Measurements from ENCODE around the gene TSGA10IP.

GRCh38 chr11:65973439-65974110 lies 28.3 kb downstream of the TSGA10IP start:
- TF ChIP-seq, protein P1, sequence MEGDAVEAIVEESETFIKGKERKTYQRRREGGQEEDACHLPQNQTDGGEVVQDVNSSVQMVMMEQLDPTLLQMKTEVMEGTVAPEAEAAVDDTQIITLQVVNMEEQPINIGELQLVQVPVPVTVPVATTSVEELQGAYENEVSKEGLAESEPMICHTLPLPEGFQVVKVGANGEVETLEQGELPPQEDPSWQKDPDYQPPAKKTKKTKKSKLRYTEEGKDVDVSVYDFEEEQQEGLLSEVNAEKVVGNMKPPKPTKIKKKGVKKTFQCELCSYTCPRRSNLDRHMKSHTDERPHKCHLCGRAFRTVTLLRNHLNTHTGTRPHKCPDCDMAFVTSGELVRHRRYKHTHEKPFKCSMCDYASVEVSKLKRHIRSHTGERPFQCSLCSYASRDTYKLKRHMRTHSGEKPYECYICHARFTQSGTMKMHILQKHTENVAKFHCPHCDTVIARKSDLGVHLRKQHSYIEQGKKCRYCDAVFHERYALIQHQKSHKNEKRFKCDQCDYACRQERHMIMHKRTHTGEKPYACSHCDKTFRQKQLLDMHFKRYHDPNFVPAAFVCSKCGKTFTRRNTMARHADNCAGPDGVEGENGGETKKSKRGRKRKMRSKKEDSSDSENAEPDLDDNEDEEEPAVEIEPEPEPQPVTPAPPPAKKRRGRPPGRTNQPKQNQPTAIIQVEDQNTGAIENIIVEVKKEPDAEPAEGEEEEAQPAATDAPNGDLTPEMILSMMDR (IDR thresholded peaks at IDR 0.05), result no peak
- TF ChIP-seq POLR2AphosphoS5 (IDR thresholded peaks at IDR 0.05; ENCODE audit: low read depth, low read length) (no peak), REST (IDR thresholded peaks at IDR 0.05; ENCODE audit: insufficient read depth in 1 of 2, low read depth in 2 of 2, low read length in 1 of 2) (no peak)
